Panc1 (cell line): ENCODE results near the gene LRRC18. TPM values are rescaled to one million over a fixed set of nuclear protein-coding genes. Genes with fewer than 3 reads are reported as not detected.

Experiments used
- ATAC-seq: fragments of 200-7000 bp; cut with Tn5 transposase; 2 replicates; pipeline ENCODE4 v1.9.1; 2020; ENCODE audit warnings: mild to moderate bottlenecking, moderate library complexity
- BruUV-seq: library from RNA; stranded (reverse); fragments of 400-500 nt; replicated peaks from 2 replicates; lab custom pipeline; 2021; lab: Mats Ljungman, UMichigan
- CTCF ChIA-PET: fragments of 300-600 bp; sonication (Branson Sonifier 250); formaldehyde crosslinking; loops from one replicate; lab custom pipeline; 2022; ENCODE audit warnings: antibody characterized with exemption; lab: Charles Lee
- POLR2A ChIA-PET: fragments of 300-600 bp; sonication (Branson Sonifier 250); formaldehyde crosslinking; loops from one replicate; lab custom pipeline; 2022; ENCODE audit warnings: antibody characterized with exemption; lab: Charles Lee
- DNase-seq: peaks from one replicate; pipeline ENCODE4 v3.0.0-alpha.2; 2010; ENCODE audit warnings: low read depth, low spot score
- H3K27ac ChIP-seq: 2 replicates; pipeline ENCODE4 v1.5.1; 2011; ENCODE audit warnings: mild to moderate bottlenecking, low read length, inconsistent platforms
- H3K27me3 ChIP-seq: fragments of 200-500 bp; sonication (Bioruptor generic); 2 replicates; pipeline ENCODE4 v1.6.0; 2014; ENCODE audit warnings: low read length, inconsistent platforms; ENCODE audit not compliant: control insufficient read depth, insufficient read depth
- H3K36me3 ChIP-seq: fragments of 200-500 bp; sonication (Bioruptor generic); 2 replicates; pipeline ENCODE4 v1.5.1; 2014; ENCODE audit warnings: inconsistent platforms, mild to moderate bottlenecking, low read length, moderate library complexity; ENCODE audit not compliant: control insufficient read depth, insufficient read depth
- H3K4me1 ChIP-seq: 2 replicates; pipeline ENCODE4 v1.5.1; 2011; ENCODE audit warnings: inconsistent platforms, mild to moderate bottlenecking, low read length, moderate library complexity; ENCODE audit not compliant: control insufficient read depth, insufficient read depth
- H3K4me3 ChIP-seq, 2 experiments: 2 replicates each; pipeline ENCODE4 v1.5.1; 2011 to 2012; ENCODE audit warnings: low read depth in 2 of 2, low read length in 2 of 2, mild to moderate bottlenecking in 2 of 2, inconsistent platforms in 1 of 2, moderate library complexity in 1 of 2
- H3K9me3 ChIP-seq: fragments of 200-500 bp; sonication (Bioruptor generic); 2 replicates; pipeline ENCODE4 v1.5.1; 2014; ENCODE audit warnings: low read depth, mild to moderate bottlenecking, inconsistent platforms, low read length, moderate library complexity; ENCODE audit not compliant: control insufficient read depth, insufficient read depth
- POLR2AphosphoS5 ChIP-seq: IDR thresholded peaks from 2 replicates; pipeline ENCODE4 v1.6.1; 2012; ENCODE audit warnings: mild to moderate bottlenecking, low read depth, low read length, moderate library complexity
- REST ChIP-seq, 2 experiments: IDR thresholded peaks; 2 replicates each; pipeline ENCODE4 v1.6.1; 2011 to 2012; ENCODE audit warnings: low read depth in 2 of 2, control low read depth in 1 of 2, low read length in 1 of 2, mild to moderate bottlenecking in 1 of 2, moderate library complexity in 1 of 2; ENCODE audit not compliant: insufficient read depth in 1 of 2
- SIN3A ChIP-seq: IDR thresholded peaks from 2 replicates; pipeline ENCODE4 v1.6.1; 2012; ENCODE audit warnings: low read depth, mild to moderate bottlenecking, low read length, moderate library complexity, borderline replicate concordance; ENCODE audit not compliant: insufficient read depth
- TCF7L2 ChIP-seq: IDR thresholded peaks from 2 replicates; pipeline ENCODE4 v1.6.1; 2011; ENCODE audit warnings: mild to moderate bottlenecking, low read depth, low read length, inconsistent platforms
- in situ Hi-C: cut with HindIII; loops from 2 replicates; pipeline ENCODE4 v1.10.0; 2016; ENCODE audit warnings: low sequenced_read_pairs, low pct_unique_long_range_greater_than_20kb
- intact Hi-C: fragments of 100-400 bp; cut with micrococcal nuclease; formaldehyde crosslinking; loops from one replicate; pipeline ENCODE4 v1.10.0; 2022; ENCODE audit not compliant: unreplicated experiment
- total RNA-seq: library from RNA; stranded (reverse); gene quantifications from one replicate; pipeline ENCODE4 v1.2.1, GENCODE V29; 2021; ENCODE audit not compliant: unreplicated experiment
- TF ChIP-seq, protein P1 (sequence below): fragments of 450-650 bp; IDR thresholded peaks from 2 replicates; pipeline ENCODE4 v1.5.1; 2017; ENCODE audit warnings: mild to moderate bottlenecking

Gene LRRC18
- total RNA-seq, 1 experiment from 2014 or later, result not detected

DNA sequence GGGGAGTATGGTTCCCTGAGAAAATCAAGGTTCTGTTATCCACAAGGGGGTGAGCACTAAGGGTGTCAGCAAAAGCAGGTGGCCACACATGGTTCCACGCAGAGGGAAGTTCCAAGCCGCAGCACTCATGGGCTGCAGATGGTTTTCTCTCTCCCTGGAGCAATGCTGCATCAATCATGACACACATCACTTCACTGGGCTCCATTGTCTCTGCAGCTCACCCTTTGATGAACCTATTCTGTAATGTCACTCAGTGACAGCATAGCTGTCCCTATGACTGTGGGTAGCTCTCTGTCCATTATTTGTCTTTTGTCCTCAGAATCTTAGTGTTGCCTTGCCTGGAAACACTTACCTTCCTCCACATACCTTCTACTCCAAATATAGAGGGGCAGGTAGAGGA lies 34.8 kb downstream of the LRRC18 start:
- Histone ChIP-seq H3K4me3 (no peak overlapping the region), H3K9me3 (no peaks in the 10 kb centered on the region), H3K27me3 (peaks cover 13% of the 10 kb centered on the region), H3K36me3 (no peaks in the 10 kb centered on the region), H3K27ac (no peak overlapping the region), H3K4me1 (no peaks in the 10 kb centered on the region)
- TF ChIP-seq SIN3A (no peak), TCF7L2 (no peak), POLR2AphosphoS5 (no peak), REST (IDR thresholded peaks at IDR 0.05; ENCODE audit: insufficient read depth in 1 of 2, low read depth in 2 of 2, low read length in 1 of 2) (no peak)
- TF ChIP-seq, protein P1, sequence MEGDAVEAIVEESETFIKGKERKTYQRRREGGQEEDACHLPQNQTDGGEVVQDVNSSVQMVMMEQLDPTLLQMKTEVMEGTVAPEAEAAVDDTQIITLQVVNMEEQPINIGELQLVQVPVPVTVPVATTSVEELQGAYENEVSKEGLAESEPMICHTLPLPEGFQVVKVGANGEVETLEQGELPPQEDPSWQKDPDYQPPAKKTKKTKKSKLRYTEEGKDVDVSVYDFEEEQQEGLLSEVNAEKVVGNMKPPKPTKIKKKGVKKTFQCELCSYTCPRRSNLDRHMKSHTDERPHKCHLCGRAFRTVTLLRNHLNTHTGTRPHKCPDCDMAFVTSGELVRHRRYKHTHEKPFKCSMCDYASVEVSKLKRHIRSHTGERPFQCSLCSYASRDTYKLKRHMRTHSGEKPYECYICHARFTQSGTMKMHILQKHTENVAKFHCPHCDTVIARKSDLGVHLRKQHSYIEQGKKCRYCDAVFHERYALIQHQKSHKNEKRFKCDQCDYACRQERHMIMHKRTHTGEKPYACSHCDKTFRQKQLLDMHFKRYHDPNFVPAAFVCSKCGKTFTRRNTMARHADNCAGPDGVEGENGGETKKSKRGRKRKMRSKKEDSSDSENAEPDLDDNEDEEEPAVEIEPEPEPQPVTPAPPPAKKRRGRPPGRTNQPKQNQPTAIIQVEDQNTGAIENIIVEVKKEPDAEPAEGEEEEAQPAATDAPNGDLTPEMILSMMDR, result no peak
- ChIA-PET POLR2A (no interaction called here), CTCF (no interaction called here)
- DNase-seq, result no peak
- ATAC-seq, result no peak
- in situ Hi-C loops (no loop called here), intact Hi-C loops (loop anchor here (10.0 kb wide), 1 partner anchor 470 kb away; no protein-coding TSS in a partner anchor)
- BruUV-seq, result no TSS peak

DNA sequence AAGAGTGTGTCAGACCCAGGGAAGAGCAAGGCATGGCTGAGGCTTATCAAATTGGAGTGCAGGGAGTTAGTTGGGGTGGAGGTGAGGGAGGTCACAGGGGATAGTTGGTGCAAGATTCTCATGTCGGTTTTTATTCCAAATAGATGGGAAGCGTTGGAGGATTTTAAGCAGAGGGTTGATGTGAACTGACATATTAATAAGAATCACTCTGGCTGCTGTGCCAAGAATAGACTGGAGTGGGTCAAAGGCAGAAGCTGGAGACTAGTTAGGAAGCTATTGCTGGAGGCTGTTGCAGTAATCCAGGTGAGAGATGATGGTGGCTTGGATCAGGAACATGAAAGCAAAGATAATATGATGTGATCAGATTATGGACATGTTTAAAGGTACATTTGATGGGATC lies 36.5 kb downstream of the LRRC18 start:
- intact Hi-C loops (loop anchor here (10.0 kb wide), 1 partner anchor 472 kb away; no protein-coding TSS in a partner anchor), in situ Hi-C loops (no loop called here)
- Histone ChIP-seq H3K4me3 (no peak overlapping the region), H3K9me3 (no peaks in the 10 kb centered on the region), H3K36me3 (no peaks in the 10 kb centered on the region), H3K27me3 (peaks cover 13% of the 10 kb centered on the region), H3K27ac (no peak overlapping the region), H3K4me1 (no peaks in the 10 kb centered on the region)
- ChIA-PET CTCF (no interaction called here), POLR2A (no interaction called here)
- ATAC-seq (no peak), DNase-seq (no peak)
- BruUV-seq, result no TSS peak
- TF ChIP-seq, protein P1, result no peak
- no peak for TF ChIP-seq POLR2AphosphoS5
- no peak for TF ChIP-seq TCF7L2
- no peak for TF ChIP-seq SIN3A
- TF ChIP-seq REST (IDR thresholded peaks at IDR 0.05; ENCODE audit: insufficient read depth in 1 of 2, low read depth in 2 of 2, low read length in 1 of 2), result no peak
